ENCODE data around the gene CLEC6A.

Gene CLEC6A

GRCh38 chr12:8449355-8449859 lies 6.4 kb upstream of the CLEC6A start:
- no peak for TF ChIP-seq MYC (IDR thresholded peaks at IDR 0.05; ENCODE audit: low read depth, low read length)
- TF ChIP-seq MAX (IDR thresholded peaks at IDR 0.05; ENCODE audit: low read depth, low read length) = no peak
- no peak for TF ChIP-seq POLR2A (IDR thresholded peaks at IDR 0.05; ENCODE audit: extremely low read depth, insufficient read length)
- TF ChIP-seq, protein P1, sequence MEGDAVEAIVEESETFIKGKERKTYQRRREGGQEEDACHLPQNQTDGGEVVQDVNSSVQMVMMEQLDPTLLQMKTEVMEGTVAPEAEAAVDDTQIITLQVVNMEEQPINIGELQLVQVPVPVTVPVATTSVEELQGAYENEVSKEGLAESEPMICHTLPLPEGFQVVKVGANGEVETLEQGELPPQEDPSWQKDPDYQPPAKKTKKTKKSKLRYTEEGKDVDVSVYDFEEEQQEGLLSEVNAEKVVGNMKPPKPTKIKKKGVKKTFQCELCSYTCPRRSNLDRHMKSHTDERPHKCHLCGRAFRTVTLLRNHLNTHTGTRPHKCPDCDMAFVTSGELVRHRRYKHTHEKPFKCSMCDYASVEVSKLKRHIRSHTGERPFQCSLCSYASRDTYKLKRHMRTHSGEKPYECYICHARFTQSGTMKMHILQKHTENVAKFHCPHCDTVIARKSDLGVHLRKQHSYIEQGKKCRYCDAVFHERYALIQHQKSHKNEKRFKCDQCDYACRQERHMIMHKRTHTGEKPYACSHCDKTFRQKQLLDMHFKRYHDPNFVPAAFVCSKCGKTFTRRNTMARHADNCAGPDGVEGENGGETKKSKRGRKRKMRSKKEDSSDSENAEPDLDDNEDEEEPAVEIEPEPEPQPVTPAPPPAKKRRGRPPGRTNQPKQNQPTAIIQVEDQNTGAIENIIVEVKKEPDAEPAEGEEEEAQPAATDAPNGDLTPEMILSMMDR (IDR thresholded peaks at IDR 0.05; ENCODE audit: low read depth, low read length) = no peak
- H3K4me3 ChIP-seq (ENCODE audit: low read depth, low read length) = no peak overlapping the region
- DNase-seq (ENCODE audit: low read depth) = no peak

GRCh38 chr12:8452036-8452435 lies 3.7 kb upstream of the CLEC6A start:
- no peak for DNase-seq (ENCODE audit: low read depth)
- no peak overlapping the region for H3K4me3 ChIP-seq (ENCODE audit: low read depth, low read length)
- TF ChIP-seq POLR2A (IDR thresholded peaks at IDR 0.05; ENCODE audit: extremely low read depth, insufficient read length) (no peak), MYC (IDR thresholded peaks at IDR 0.05; ENCODE audit: low read depth, low read length) (no peak), MAX (IDR thresholded peaks at IDR 0.05; ENCODE audit: low read depth, low read length) (no peak)
- TF ChIP-seq, protein P1 (IDR thresholded peaks at IDR 0.05; ENCODE audit: low read depth, low read length) = no peak

- TF ChIP-seq MYC (IDR thresholded peaks at IDR 0.05; ENCODE audit: low read depth, low read length) = no peak
- no peak for TF ChIP-seq POLR2A (IDR thresholded peaks at IDR 0.05; ENCODE audit: extremely low read depth, insufficient read length)
- peak; percentile 68 for DNase-seq (ENCODE audit: low read depth)
- H3K4me3 ChIP-seq (ENCODE audit: low read depth, low read length) = no peak overlapping the region
These were observed 2.7 kb upstream of the CLEC6A start for GRCh38 chr12:8453021-8453513.

- TF ChIP-seq MYC (IDR thresholded peaks at IDR 0.05; ENCODE audit: low read depth, low read length) (no peak), MAX (IDR thresholded peaks at IDR 0.05; ENCODE audit: low read depth, low read length) (no peak), POLR2A (IDR thresholded peaks at IDR 0.05; ENCODE audit: extremely low read depth, insufficient read length) (no peak)
- TF ChIP-seq, protein P1 (IDR thresholded peaks at IDR 0.05; ENCODE audit: low read depth, low read length) = no peak
- H3K4me3 ChIP-seq (ENCODE audit: low read depth, low read length) = no peak overlapping the region
- no peak for DNase-seq (ENCODE audit: low read depth)
These were observed 2.0 kb upstream of the CLEC6A start for GRCh38 chr12:8453796-8454195.

- no peak for DNase-seq (ENCODE audit: low read depth)
- TF ChIP-seq MYC (IDR thresholded peaks at IDR 0.05; ENCODE audit: low read depth, low read length) (no peak), POLR2A (IDR thresholded peaks at IDR 0.05; ENCODE audit: extremely low read depth, insufficient read length) (no peak), MAX (IDR thresholded peaks at IDR 0.05; ENCODE audit: low read depth, low read length) (no peak)
- TF ChIP-seq, protein P1 (IDR thresholded peaks at IDR 0.05; ENCODE audit: low read depth, low read length) = no peak
- no peak overlapping the region for H3K4me3 ChIP-seq (ENCODE audit: low read depth, low read length)
These were observed 491 bp upstream of the CLEC6A start for GRCh38 chr12:8455271-8455670.

GRCh38 chr12:8461426-8461825 lies 5.7 kb downstream of the CLEC6A start:
- DNase-seq (ENCODE audit: low read depth) = no peak
- H3K4me3 ChIP-seq (ENCODE audit: low read depth, low read length) = no peak overlapping the region
- TF ChIP-seq POLR2A (IDR thresholded peaks at IDR 0.05; ENCODE audit: extremely low read depth, insufficient read length) = no peak

Data from NB4 (cell line).